ENCODE data around the gene CSAD.

Gene CSAD

GRCh38 chr12:53193040-53193439, 12.3 kb upstream of the CSAD start:
- TF ChIP-seq CTCF (conservative IDR thresholded peaks at IDR 0.05; ENCODE audit: low read length) = no peak
- no peak for DNase-seq (ENCODE audit: low read depth)
- no peak overlapping the region for H3K4me3 ChIP-seq (ENCODE audit: low read length)

DNA sequence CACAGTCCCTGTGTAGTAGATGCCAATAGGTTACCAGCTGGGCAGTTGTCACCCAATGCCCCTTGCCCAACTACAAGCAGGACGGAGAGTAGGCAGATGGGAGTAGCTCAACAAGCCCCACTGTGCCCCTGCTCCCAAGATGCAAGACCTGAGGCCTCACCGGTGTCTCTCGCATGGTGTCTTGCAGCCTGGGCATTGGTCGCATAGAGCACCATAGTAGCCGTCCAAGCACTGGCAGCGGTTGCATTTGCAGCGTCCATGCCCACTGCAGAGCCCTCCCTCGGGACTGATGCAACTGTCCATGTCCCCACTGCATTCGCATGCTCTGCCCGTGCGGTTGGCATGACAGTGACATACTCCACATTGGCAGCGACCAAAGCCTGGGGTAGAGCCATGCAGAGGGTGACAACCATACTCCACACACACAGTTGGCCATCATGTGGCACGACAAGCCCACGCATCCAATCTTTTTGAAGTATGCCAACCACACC, 11.9 kb upstream of the CSAD start:
- TF ChIP-seq CTCF (conservative IDR thresholded peaks at IDR 0.05; ENCODE audit: low read length) = no peak
- DNase-seq (ENCODE audit: low read depth) = no peak
- no peak overlapping the region for H3K4me3 ChIP-seq (ENCODE audit: low read length)

DNA sequence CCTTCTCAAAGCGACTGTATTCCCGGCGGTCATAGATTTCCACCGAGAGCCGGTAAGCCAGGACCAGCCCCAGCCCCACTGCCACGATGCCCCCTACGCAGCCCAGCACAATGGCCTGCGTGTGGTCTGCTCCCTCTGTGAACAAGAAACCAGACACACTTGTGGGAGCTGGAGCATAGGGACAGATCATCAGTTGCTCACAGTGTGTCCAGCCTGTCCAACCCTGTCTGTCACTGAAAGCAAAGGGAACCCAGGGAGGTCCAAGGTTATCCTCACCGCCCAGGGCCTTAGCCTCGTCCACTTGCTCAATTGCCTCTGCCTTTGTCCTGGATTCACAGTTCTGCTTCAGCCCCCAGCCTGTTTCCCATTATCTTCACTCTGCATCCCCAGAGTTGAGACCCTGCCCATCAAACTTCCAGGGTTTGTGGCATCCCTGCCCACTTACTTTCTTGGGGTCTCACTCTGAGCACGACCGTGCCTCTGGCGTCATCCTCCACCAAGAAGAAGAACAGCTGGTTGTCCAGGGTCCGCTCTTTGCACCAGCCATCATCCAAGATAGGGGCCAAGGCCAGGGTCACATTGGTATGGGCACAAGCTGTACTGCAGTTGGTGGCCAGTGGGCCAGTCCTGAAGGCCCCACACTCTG, 11.3 kb upstream of the CSAD start:
- no peak for TF ChIP-seq CTCF (conservative IDR thresholded peaks at IDR 0.05; ENCODE audit: low read length)
- no peak overlapping the region for H3K4me3 ChIP-seq (ENCODE audit: low read length)
- no peak for DNase-seq (ENCODE audit: low read depth)

DNA sequence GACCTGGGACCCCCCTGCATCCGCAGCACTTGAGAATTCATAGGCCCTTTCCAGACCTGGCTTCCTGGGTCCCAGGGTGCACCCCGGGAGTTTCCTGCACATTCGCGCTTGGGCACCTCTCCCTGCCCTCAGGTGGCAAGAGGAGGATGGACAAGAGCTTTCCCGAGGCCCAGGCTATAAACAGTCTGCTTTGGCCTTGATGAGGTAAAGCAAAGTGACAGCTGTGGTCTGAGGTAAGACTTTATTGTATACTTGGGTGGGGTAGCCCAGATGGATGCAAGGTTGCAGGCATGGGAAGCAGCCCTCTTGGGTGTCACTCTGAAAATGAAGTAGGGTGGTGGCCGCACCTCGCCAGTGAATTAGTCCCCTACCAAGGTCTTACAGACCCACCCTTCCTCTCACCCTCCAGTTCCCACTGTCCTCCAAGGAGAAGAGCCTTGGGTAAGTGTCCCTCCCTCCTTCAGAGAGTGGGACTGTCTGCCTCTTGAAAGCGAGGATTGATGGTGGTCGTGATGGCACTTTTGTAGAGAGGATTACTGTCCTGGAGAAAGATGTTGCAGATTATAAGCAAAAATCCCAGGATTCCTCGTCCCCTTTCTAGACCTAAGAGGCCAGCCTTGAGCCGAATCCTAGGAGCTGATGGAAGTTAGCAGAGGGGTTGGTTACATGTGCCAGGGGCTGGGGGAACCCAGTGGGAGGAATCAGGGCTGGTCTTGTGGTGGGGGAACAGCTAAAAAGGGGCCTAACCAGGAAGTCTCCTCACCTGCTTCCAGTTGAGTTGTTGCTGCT, 10.6 kb upstream of the CSAD start:
- no peak overlapping the region for H3K4me3 ChIP-seq (ENCODE audit: low read length)
- no peak for DNase-seq (ENCODE audit: low read depth)
- no peak for TF ChIP-seq CTCF (conservative IDR thresholded peaks at IDR 0.05; ENCODE audit: low read length)

- TF ChIP-seq CTCF (conservative IDR thresholded peaks at IDR 0.05; ENCODE audit: low read length) = peak; percentile 78
- no peak overlapping the region for H3K4me3 ChIP-seq (ENCODE audit: low read length)
- peak; percentile 57 for DNase-seq (ENCODE audit: low read depth)
Measured at GRCh38 chr12:53190108-53190729, 9.5 kb upstream of the CSAD start.

DNA sequence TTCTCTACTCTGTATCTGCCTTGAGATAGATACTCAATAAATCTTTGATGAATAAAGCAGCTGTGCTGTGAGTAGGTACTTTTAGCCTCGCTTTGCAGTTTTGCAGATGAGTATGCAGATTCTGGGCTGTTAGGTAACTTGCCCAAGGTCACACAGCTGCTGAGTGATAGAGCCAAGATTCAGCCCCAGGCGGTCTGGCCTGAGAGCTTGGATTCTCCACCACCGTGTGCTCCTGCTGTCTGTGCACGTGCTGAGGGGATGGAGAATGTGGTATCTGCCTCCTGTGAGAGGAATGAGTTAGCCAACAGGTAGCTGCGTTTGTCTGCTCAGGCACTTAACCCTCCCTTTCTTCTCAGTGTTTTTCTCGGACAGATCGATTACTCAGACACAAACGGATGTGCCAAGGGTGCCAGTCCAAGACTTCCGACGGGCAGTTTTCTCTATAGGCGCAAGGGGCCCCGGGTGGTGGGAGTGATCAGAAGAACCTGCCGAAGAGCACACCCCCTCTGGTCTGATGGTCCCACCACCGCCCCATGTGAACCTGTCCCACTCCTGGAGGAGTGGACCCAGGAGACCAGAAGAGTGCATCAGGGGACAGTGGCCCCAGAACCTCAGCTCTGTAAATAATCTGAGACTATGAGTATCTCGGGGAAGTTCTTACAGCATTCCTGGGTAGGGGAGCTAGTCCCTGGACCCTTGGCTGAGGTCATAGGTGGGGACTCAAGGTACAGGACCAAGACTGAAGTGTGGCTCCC, 6.6 kb upstream of the CSAD start:
- H3K4me3 ChIP-seq (ENCODE audit: low read length) = no peak overlapping the region
- TF ChIP-seq CTCF (conservative IDR thresholded peaks at IDR 0.05; ENCODE audit: low read length) = no peak
- DNase-seq (ENCODE audit: low read depth) = no peak
